HL-60 (cell line): ENCODE data around the gene HAUS8.

Experiments used
- CTCF ChIP-seq: IDR thresholded peaks from one replicate; pipeline ENCODE4 v1.5.1; 2011; ENCODE audit warnings: low read length, control low read depth, inconsistent platforms; ENCODE audit not compliant: insufficient read depth
- GABPA ChIP-seq: IDR thresholded peaks from 2 replicates; pipeline ENCODE4 v1.6.1; 2012; ENCODE audit warnings: low read depth
- POLR2AphosphoS5 ChIP-seq: IDR thresholded peaks from 2 replicates; pipeline ENCODE4 v1.6.1; 2012; ENCODE audit warnings: low read depth
- REST ChIP-seq: IDR thresholded peaks from 2 replicates; pipeline ENCODE4 v1.6.1; 2012; ENCODE audit warnings: low read depth; ENCODE audit not compliant: insufficient replicate concordance
- SPI1 ChIP-seq: IDR thresholded peaks from 2 replicates; pipeline ENCODE4 v1.6.1; 2012; ENCODE audit warnings: low read depth, mild to moderate bottlenecking, borderline replicate concordance

GRCh38 chr19:17079710-17080439 lies 4.6 kb upstream of the HAUS8 start:
- TF ChIP-seq CTCF (no peak), POLR2AphosphoS5 (no peak), REST (no peak), GABPA (no peak), SPI1 (no peak)
